ENCODE data around the gene PDE4D.

GRCh38 chr5:59142138-59142537 is 751.4 kb downstream of the PDE4D start:
- TF ChIP-seq CTCF (IDR thresholded peaks at IDR 0.05) = no peak
- no peak for TF ChIP-seq POLR2A (IDR thresholded peaks at IDR 0.05)

All from heart left ventricle (tissue), 13 donors.